NCI-H187 (cell line): ENCODE measurements around the gene ARL2BP.

ENCODE experiments used
- DNase-seq, 2 experiments: peaks; one replicate each; lab custom pipeline; 2025; lab: John Stamatoyannopoulos, UW

ARL2BP gene

GRCh38 chr16:57235128-57236021 lies 9.7 kb upstream of the ARL2BP start:
- peak; percentile 23 to 36 for DNase-seq

GRCh38 chr16:57236022-57236350 lies 9.1 kb upstream of the ARL2BP start:
- DNase-seq = no peak

- no peak for DNase-seq
Observed at GRCh38 chr16:57238682-57239081, 6.4 kb upstream of the ARL2BP start.

- no peak for DNase-seq
Observed at GRCh38 chr16:57239107-57239506, 6.0 kb upstream of the ARL2BP start.

- DNase-seq = no peak
Observed at GRCh38 chr16:57240851-57241250, 4.2 kb upstream of the ARL2BP start.

- DNase-seq = no peak
Observed at GRCh38 chr16:57242650-57243049, 2.4 kb upstream of the ARL2BP start.

GRCh38 chr16:57244463-57244766 lies 644 bp upstream of the ARL2BP start:
- no peak for DNase-seq

- DNase-seq = no peak
Observed at GRCh38 chr16:57245472-57246113, 534 bp downstream of the ARL2BP start.

GRCh38 chr16:57251352-57251751 lies 6.3 kb downstream of the ARL2BP start:
- DNase-seq = no peak

GRCh38 chr16:57252148-57252721 lies 7.2 kb downstream of the ARL2BP start:
- DNase-seq = no peak

- no peak for DNase-seq
Observed at GRCh38 chr16:57253466-57253865, 8.4 kb downstream of the ARL2BP start.

- no peak for DNase-seq
Observed at GRCh38 chr16:57255686-57256415, 10.8 kb downstream of the ARL2BP start.

GRCh38 chr16:57256601-57257395 lies 11.7 kb downstream of the ARL2BP start:
- no peak for DNase-seq

- DNase-seq = no peak
Observed at GRCh38 chr16:57257455-57258070, 12.5 kb downstream of the ARL2BP start.

- DNase-seq = no peak
Observed at GRCh38 chr16:57258226-57258909, 13.3 kb downstream of the ARL2BP start.

- no peak for DNase-seq
Observed at GRCh38 chr16:57258910-57259475, 13.9 kb downstream of the ARL2BP start.

- DNase-seq = no peak
Observed at GRCh38 chr16:57260294-57260929, 15.4 kb downstream of the ARL2BP start.

- no peak for DNase-seq
Observed at GRCh38 chr16:57261806-57262205, 16.7 kb downstream of the ARL2BP start.

GRCh38 chr16:57262841-57263540 lies 17.9 kb downstream of the ARL2BP start:
- DNase-seq = no peak
